Placental epithelial cell (primary cell): Measurements from ENCODE around the gene RNF220. TPM values are rescaled to one million over a fixed set of nuclear protein-coding genes. Genes with fewer than 3 reads are reported as not detected.

Experiments used
- small RNA-seq: library from RNA; depleted of rRNA; stranded (forward); fragments of <200 nt; gene quantifications from one replicate; pipeline ENCODE3, GENCODE V24; 2012
- total RNA-seq: library from RNA; depleted of rRNA; stranded (reverse); fragments of >200 nt; gene quantifications from 2 replicates; pipeline ENCODE4 v1.2.3, GENCODE V29; 2012

The RNF220 gene
- 47.5 and 78.8 TPM in 2 replicates for total RNA-seq

DNA sequence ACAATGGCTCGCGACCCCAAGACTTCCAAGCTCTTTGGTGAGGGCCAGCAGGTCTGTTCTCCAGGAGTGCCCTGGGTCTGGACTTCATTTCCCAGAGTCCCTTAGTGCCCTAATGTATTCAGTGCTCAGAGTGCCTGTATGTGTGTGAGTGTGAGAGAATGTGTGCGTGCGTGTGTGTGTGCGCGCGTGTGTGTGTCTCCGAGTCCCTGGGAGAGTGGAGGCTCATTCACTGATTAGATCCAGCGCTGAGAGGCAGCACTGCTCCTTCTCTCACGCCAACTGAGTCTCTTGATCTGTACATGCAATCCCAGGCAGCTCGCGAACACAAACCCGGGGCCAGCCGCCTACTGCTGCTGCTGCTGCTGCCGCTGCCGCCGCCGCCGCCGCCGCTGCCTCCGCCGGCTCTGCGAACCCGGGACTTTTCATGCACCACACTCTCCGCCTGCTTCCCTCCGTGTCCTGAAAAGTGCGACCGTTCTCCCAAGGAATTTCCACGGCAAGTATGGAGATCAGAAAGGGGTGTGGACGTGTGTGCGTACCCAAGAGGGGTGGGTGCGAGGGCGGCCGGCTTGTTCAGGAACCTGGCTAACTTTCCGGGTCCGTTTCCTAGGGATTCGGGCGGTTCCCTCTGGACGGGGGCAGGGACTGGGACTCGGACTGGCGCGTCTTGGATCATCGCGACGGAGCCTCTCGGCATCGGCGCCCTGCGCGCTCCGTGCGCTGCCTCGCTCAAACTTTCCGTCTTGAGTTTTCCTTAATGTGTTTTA lies at the start of gene RNF220:
Gene RNF220 (plus strand): TSS at position 225 of the 767 bp plus-strand sequence.

GRCh38 chr1:44674113-44675000 lies 269.3 kb downstream of the RNF220 start, which contains the start of the genes ARMH1 and TMEM53:
TSS of gene ARMH1 (plus strand) at chr1:44674714. CDS start at chr1:44689698, 14,984 bp downstream.
TSS of gene TMEM53 (minus strand) at chr1:44674481. CDS start at chr1:44674391, 90 bp downstream.

Small RNA genes lying within 50 kb of the gene (small RNA-seq; reads per million reads assigned to genes)
- gene MIR5584 (0.29 reads per million, percentile 5 among the genes with 10 or more reads in this experiment), gene RNU6-369P (not detected)

Other genes starting within 250 kb of the RNF220 start
- gene DMAP1, start 191.8 kb upstream of the RNF220 start, total RNA-seq: 35.3 and 35.5 TPM in 2 replicates
- 63.2 and 76.1 TPM in 2 replicates for gene ERI3, start 50.0 kb upstream of the RNF220 start, total RNA-seq